GM23338 (cell line): Measurements from ENCODE around the gene TREM2. TPM values are rescaled to one million over a fixed set of nuclear protein-coding genes. Genes with fewer than 3 reads are reported as not detected.
"Not testable (repeated sequence)": the region's sequence is repeated elsewhere in the genome, so short reads cannot be mapped to it uniquely, and the experiment has no call there.

Source experiments
- ATAC-seq: fragments of 200-7000 bp; cut with Tn5 transposase; 3 replicates; pipeline ENCODE4 v1.9.1; 2020
- DNase-seq: peaks from one replicate; pipeline ENCODE4 v3.0.0-alpha.2; 2015; ENCODE audit warnings: low spot score
- H2AFZ ChIP-seq: fragments of 200-600 bp; sonication (generic); 2 replicates; pipeline ENCODE4 v1.8.0; 2016; ENCODE audit warnings: antibody characterized with exemption, mild to moderate bottlenecking, moderate library complexity
- H3F3A ChIP-seq: fragments of 200-600 bp; sonication (generic); replicated peaks from 2 replicates; pipeline ENCODE4 v1.8.0; 2017; ENCODE audit warnings: antibody characterized with exemption, mixed run types, low read depth
- H3K27ac ChIP-seq: fragments of 200-600 bp; sonication (generic); 2 replicates; pipeline ENCODE4 v1.6.1; 2016; ENCODE audit warnings: low read depth
- H3K27me3 ChIP-seq: fragments of 200-600 bp; sonication (generic); 2 replicates; pipeline ENCODE4 v1.8.0; 2016; ENCODE audit warnings: mild to moderate bottlenecking, mixed run types, moderate library complexity; ENCODE audit not compliant: insufficient read depth
- H3K36me3 ChIP-seq: fragments of 200-600 bp; sonication (generic); 2 replicates; pipeline ENCODE4 v1.8.0; 2016; ENCODE audit warnings: mild to moderate bottlenecking; ENCODE audit not compliant: insufficient read depth
- H3K4me1 ChIP-seq: fragments of 200-600 bp; sonication (generic); 2 replicates; pipeline ENCODE4 v1.8.0; 2016; ENCODE audit warnings: mild to moderate bottlenecking, moderate library complexity; ENCODE audit not compliant: insufficient read depth
- H3K4me2 ChIP-seq: fragments of 200-600 bp; sonication (generic); 2 replicates; pipeline ENCODE4 v1.7.1; 2017; ENCODE audit warnings: mixed run types
- H3K4me3 ChIP-seq: fragments of 200-600 bp; sonication (generic); 2 replicates; pipeline ENCODE4 v1.6.1; 2016; ENCODE audit warnings: mixed run types
- H3K79me2 ChIP-seq: fragments of 200-600 bp; sonication (generic); replicated peaks from 2 replicates; pipeline ENCODE4 v1.8.0; 2017; ENCODE audit warnings: mild to moderate bottlenecking; ENCODE audit not compliant: insufficient read depth
- H3K9me2 ChIP-seq: fragments of 200-600 bp; sonication (generic); 2 replicates; pipeline ENCODE4 v1.8.0; 2017; ENCODE audit not compliant: insufficient read depth
- H4K20me1 ChIP-seq: fragments of 200-600 bp; sonication (generic); replicated peaks from 2 replicates; pipeline ENCODE4 v1.8.0; 2017; ENCODE audit warnings: mild to moderate bottlenecking; ENCODE audit not compliant: insufficient read depth
- H3K27ac Mint-ChIP-seq: 2 replicates; pipeline ENCODE4 v1.8.0; 2020; ENCODE audit warnings: inconsistent platforms, mild to moderate bottlenecking, moderate library complexity, mixed read lengths
- H3K27me3 Mint-ChIP-seq: 3 replicates; pipeline ENCODE4 v1.8.0; 2022; ENCODE audit warnings: low read depth, mild to moderate bottlenecking, moderate library complexity, mixed read lengths, inconsistent platforms; ENCODE audit not compliant: insufficient read depth, poor library complexity
- H3K36me3 Mint-ChIP-seq: 3 replicates; pipeline ENCODE4 v1.8.0; 2021; ENCODE audit warnings: low read depth, mild to moderate bottlenecking, inconsistent platforms, moderate library complexity, mixed read lengths
- H3K4me1 Mint-ChIP-seq: 3 replicates; pipeline ENCODE4 v1.8.0; 2020; ENCODE audit warnings: mild to moderate bottlenecking, inconsistent platforms, mixed read lengths
- H3K4me3 Mint-ChIP-seq: 3 replicates; pipeline ENCODE4 v1.8.0; 2021; ENCODE audit warnings: moderate library complexity, mild to moderate bottlenecking, inconsistent platforms, mixed read lengths
- H3K9me3 Mint-ChIP-seq: 3 replicates; pipeline ENCODE4 v1.8.0; 2020; ENCODE audit warnings: moderate library complexity, mild to moderate bottlenecking, inconsistent platforms, mixed read lengths
- POLR2AphosphoS5 ChIP-seq: IDR thresholded peaks from 2 replicates; pipeline ENCODE4 v1.6.1; 2016; ENCODE audit warnings: antibody characterized with exemption, low read depth
- STAT1 ChIP-seq: IDR thresholded peaks from one replicate; pipeline ENCODE4 v1.6.1; 2016; ENCODE audit warnings: antibody characterized with exemption; ENCODE audit not compliant: unreplicated experiment
- ZNF114 ChIP-seq: fragments of 250-450 bp; sonication (Bioruptor Pico); IDR thresholded peaks from 2 replicates; pipeline ENCODE4 v1.5.0; 2020; ENCODE audit warnings: mild to moderate bottlenecking, moderate library complexity
- polyA plus RNA-seq: library from polyadenylated mRNA; unstranded; fragments of >200 nt; fragmentation: Nextera tagmentation; extraction: Ambion mirVana; gene quantifications from 2 replicates; pipeline ENCODE4 v1.2.1, GENCODE V29; 2016
- total RNA-seq: library from RNA; depleted of rRNA; stranded (reverse); fragments of >200 nt; shearing (Covaris generic); gene quantifications from 2 replicates; pipeline ENCODE4 v1.2.3, GENCODE V29; 2014
- TF ChIP-seq, protein P1 (sequence below): fragments of 250-450 bp; sonication (Bioruptor Pico); IDR thresholded peaks from 2 replicates; pipeline ENCODE4 v1.5.0; 2020; ENCODE audit warnings: mild to moderate bottlenecking, moderate library complexity

The TREM2 gene
- total and polyA plus RNA-seq, 2 experiments from 2014 or later = not detected

- TF ChIP-seq STAT1 = no peak
- no peak for TF ChIP-seq ZNF114 (CRISPR knock-in tag)
- TF ChIP-seq, protein P1, sequence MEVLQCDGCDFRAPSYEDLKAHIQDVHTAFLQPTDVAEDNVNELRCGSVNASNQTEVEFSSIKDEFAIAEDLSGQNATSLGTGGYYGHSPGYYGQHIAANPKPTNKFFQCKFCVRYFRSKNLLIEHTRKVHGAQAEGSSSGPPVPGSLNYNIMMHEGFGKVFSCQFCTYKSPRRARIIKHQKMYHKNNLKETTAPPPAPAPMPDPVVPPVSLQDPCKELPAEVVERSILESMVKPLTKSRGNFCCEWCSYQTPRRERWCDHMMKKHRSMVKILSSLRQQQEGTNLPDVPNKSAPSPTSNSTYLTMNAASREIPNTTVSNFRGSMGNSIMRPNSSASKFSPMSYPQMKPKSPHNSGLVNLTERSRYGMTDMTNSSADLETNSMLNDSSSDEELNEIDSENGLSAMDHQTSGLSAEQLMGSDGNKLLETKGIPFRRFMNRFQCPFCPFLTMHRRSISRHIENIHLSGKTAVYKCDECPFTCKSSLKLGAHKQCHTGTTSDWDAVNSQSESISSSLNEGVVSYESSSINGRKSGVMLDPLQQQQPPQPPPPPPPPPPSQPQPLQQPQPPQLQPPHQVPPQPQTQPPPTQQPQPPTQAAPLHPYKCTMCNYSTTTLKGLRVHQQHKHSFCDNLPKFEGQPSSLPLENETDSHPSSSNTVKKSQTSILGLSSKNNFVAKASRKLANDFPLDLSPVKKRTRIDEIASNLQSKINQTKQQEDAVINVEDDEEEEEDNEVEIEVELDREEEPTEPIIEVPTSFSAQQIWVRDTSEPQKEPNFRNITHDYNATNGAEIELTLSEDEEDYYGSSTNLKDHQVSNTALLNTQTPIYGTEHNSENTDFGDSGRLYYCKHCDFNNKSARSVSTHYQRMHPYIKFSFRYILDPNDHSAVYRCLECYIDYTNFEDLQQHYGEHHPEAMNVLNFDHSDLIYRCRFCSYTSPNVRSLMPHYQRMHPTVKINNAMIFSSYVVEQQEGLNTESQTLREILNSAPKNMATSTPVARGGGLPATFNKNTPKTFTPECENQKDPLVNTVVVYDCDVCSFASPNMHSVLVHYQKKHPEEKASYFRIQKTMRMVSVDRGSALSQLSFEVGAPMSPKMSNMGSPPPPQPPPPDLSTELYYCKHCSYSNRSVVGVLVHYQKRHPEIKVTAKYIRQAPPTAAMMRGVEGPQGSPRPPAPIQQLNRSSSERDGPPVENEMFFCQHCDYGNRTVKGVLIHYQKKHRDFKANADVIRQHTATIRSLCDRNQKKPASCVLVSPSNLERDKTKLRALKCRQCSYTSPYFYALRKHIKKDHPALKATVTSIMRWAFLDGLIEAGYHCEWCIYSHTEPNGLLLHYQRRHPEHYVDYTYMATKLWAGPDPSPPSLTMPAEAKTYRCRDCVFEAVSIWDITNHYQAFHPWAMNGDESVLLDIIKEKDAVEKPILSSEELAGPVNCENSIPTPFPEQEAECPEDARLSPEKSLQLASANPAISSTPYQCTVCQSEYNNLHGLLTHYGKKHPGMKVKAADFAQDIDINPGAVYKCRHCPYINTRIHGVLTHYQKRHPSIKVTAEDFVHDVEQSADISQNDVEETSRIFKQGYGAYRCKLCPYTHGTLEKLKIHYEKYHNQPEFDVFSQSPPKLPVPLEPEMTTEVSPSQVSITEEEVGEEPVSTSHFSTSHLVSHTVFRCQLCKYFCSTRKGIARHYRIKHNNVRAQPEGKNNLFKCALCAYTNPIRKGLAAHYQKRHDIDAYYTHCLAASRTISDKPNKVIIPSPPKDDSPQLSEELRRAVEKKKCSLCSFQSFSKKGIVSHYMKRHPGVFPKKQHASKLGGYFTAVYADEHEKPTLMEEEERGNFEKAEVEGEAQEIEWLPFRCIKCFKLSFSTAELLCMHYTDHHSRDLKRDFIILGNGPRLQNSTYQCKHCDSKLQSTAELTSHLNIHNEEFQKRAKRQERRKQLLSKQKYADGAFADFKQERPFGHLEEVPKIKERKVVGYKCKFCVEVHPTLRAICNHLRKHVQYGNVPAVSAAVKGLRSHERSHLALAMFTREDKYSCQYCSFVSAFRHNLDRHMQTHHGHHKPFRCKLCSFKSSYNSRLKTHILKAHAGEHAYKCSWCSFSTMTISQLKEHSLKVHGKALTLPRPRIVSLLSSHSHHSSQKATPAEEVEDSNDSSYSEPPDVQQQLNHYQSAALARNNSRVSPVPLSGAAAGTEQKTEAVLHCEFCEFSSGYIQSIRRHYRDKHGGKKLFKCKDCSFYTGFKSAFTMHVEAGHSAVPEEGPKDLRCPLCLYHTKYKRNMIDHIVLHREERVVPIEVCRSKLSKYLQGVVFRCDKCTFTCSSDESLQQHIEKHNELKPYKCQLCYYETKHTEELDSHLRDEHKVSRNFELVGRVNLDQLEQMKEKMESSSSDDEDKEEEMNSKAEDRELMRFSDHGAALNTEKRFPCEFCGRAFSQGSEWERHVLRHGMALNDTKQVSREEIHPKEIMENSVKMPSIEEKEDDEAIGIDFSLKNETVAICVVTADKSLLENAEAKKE = no peak
- no peak for TF ChIP-seq POLR2AphosphoS5
- Histone ChIP-seq H3F3A (no peaks in the 10 kb centered on the region), H3K4me1 (no peaks in the 10 kb centered on the region), H4K20me1 (no peaks in the 10 kb centered on the region), H3K4me3 (no peak overlapping the region), H3K36me3 (no peaks in the 10 kb centered on the region), H2AFZ (no peak overlapping the region), H3K9me2 (peaks cover 10% of the 10 kb centered on the region; the same call in 1 of the 2 replicates), H3K4me2 (no peak overlapping the region), H3K27ac (no peak overlapping the region), H3K79me2 (no peaks in the 10 kb centered on the region), H3K27me3 (no peaks in the 10 kb centered on the region)
- H3K4me1 Mint-ChIP-seq = no peaks in the 10 kb centered on the region; the same call in 2 of the 3 replicates
- DNase-seq (no peak), ATAC-seq (no peak)
- H3K27ac Mint-ChIP-seq = no peak overlapping the region
- peaks cover 22% of the 10 kb centered on the region for H3K36me3 Mint-ChIP-seq
- H3K9me3 Mint-ChIP-seq = peaks cover 23% of the 10 kb centered on the region
- no peak overlapping the region for H3K4me3 Mint-ChIP-seq
- peaks cover 10% of the 10 kb centered on the region for H3K27me3 Mint-ChIP-seq
Observed at GRCh38 chr6:41189967-41190366, 27.1 kb upstream of the TREM2 start.

DNA sequence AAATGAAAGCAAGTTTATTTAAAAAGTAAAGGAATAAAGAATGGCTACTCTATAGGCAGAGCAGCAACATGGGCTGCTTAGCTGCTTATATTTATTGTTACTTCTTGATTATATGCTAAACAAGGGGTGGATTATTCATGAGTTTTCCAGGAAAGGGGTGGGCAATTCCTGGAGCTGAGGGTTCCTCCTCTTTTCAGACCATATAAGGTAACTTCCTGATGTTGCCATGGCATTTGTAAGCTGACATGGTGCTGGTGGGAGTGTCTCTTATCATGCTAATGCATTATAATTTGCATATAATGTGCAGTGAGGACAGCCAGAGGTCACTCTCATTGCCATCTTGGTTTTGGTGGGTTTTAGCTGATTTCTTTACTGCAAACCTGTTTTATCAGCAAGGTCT, 26.1 kb upstream of the TREM2 start:
- not testable (repeated sequence) for H4K20me1 ChIP-seq, H3K27ac Mint-ChIP-seq, H3K27ac ChIP-seq, H3K79me2 ChIP-seq, ATAC-seq, H3K36me3 ChIP-seq, H3K9me2 ChIP-seq, H3K27me3 ChIP-seq, H3K4me2 ChIP-seq, DNase-seq, H3K4me3 Mint-ChIP-seq, H3K4me1 Mint-ChIP-seq, H3F3A ChIP-seq, H2AFZ ChIP-seq, H3K4me3 ChIP-seq, H3K4me1 ChIP-seq
- Mint-ChIP-seq H3K27me3 (peaks cover 10% of the 10 kb centered on the region), H3K9me3 (peaks cover 23% of the 10 kb centered on the region), H3K36me3 (peaks cover 22% of the 10 kb centered on the region)
